ENCODE data around the gene LOX.
"Not testable (repeated sequence)": the region's sequence is repeated elsewhere in the genome, so short reads cannot be mapped to it uniquely, and the experiment has no call there.

LOX gene

DNA sequence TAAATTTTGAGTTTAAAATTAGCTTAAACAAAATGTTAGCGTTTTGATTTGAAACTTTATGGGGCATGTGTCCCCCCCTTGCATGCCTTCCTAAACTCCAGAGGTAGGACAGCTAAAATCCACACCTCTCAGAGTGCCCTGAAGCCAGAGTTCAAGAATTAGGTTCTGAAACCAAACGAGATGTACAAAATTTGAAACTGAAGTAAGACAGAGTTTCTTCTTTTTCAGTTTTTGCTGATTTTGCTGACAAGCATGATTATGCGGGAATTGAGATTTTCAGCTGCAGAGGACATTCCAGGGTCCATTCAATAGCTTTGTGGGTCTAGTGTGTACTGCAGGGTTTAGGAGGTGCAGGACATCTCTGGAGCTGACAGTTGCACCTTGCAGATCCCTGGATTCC, 17.1 kb upstream of the LOX start:
- no peak for DNase-seq

DNA sequence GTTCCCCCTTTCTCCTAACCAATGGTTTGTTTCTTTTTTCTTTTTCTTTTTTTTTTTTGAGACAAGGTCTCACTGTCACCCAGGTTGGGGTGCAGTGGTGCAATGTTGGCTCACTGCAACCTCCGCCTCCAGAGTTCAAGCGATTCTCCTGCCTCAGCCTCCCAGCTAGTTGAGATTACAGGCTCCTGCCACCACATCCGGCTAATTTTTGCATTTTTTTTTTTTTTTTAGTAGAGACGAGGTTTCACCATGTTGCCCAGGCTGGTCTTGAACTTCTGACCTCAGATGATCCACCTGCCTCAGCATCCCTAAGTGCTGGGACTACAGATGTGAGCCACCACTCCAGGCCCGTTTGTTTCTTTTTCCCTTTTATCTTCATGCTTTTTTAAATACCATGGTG, 16.2 kb upstream of the LOX start:
- not testable (repeated sequence) for DNase-seq

DNA sequence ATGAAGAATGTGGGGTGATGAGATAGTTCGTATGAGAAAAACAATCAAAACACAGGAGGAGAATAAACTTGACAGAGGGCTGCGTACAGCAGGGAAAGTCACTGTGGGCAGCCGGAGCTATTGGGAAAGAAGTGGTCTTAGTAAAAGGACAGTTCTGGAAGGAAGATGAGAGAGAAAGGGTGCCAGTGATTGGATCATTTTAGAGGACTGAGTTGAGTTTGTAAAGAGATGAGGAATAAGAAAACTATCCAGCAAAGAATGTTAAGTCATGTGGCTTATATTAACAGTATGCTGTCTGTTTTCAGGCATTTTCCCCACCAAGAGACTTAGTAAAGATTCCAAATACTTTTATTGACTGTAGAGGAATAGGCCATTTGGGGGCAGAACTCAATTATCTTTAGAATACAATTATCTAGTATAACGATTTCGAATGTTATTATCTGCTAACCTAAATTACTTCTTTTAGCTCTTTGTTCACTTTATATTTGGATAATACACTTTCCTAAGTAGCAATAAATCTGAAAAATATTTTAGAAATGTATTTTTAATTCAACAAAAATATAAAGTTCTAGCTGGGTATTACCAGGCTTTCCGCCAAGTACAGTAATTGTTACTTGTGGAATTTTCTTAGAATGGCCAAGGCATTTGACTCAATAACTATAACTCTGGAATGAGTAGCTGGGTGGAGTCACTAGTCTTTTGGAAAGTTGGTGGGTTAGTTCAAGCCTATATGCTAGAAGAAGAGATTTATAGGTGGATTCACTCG, 15.5 kb upstream of the LOX start:
- DNase-seq, result no peak

DNA sequence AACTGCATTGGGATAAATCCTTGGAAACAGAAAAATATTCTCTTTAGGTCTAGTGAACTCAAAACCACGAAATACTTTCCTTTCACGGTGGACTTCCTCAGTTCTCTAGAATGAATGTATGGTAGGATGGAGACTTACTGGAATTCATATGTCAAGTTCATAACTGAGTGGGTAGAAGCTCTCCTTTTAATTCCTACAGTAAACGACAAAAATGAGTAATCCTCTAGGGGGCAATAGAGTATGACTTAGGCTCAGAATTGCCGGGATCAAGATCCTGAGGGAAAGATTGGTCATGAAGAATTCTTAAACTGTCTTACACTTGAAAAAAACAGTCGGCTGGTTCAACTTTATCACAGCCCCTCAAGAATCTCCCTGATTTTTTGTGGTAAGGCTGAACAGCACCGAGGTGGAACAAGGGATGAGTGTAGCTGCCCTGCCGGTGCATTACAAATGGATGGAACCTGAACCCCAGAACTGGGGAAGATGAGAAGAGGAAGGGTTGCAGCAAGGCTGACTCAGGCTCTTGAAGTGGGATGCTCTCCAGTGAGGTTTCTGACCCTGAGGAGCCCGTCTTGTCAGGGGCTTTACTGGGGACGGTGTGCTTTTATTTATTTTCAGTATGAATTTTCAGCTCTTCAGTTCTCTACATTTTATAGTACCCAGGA, 14.0 kb upstream of the LOX start:
- no peak for DNase-seq

DNA sequence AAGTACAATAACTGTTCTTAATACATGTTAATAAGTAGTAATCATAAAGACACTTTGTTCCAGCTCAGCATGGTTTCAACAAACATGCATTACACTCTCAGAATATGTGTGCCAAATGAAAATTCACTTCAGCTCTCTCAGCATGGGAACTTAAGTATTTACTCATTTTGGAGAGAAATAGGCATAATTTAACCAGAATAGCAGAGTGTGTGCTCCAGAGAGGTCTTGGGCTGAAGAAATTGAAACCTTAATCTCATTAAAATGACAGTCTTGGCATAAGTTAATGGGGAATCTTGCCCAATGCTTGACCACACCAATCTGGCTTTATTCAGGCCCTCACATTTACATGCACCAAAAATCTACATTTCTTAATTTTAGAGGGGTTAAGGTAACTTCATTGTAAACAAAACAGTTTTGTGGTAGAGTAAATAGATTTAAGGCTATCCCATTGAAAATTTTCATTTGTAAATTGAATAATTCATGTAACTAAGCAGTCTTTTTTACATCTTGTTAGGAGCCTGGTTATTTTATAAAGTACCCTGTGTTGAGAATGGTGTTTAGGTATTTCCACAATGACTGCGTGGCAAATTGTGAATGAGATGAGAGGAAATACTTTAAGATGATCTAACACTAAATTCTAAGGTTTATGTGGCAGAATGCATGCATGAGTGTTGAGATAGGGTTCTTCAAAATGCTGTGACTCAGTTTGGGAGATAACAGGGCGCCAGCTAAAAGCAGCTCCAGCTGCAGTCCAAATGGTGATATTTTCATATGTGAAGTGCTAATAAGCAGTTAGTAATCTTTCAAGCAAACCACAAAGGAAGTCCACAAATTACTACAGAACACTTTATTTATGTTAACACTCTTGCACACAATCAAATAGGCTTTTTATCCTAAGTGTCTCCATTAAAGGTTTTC, 11.3 kb upstream of the LOX start:
- no peak for DNase-seq

DNA sequence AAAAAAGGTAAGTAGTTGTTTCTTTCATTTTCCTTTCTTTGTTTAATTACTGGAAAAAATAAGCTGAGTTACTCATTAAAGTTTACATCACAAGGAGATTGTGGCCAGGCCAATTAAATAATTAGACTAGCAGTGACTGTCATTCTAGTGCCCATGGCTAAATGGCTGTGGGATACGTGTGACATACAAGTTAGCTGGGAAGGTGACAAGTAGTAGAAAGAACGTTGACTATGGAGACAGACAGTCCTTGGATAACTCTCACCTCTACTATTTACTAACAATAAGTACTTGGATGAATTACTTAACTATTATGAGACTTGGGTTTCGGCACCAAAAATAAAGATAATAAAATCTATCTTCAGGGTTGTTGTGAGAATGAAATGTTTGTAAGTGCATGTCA, 7.0 kb upstream of the LOX start:
- no peak for DNase-seq

DNA sequence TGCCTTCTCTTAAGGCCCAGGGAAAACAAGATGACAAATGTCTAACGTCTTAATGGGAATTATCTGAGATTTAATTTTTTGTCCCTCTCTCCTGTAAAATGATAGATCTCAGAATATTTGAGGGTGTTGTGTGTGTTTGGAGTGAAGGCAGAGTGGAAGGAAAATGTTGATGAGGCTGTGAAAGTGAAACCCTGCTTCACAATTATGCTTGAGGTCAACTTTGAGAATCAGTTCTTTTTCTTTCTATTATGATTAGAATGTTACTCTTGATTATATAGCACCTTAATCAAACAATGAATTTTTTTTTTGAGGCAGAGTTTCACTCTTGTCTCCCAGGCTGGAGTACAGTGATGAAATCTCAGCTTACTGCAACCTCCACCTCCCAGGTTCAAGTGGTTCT, 5.5 kb upstream of the LOX start:
- no peak for DNase-seq

DNA sequence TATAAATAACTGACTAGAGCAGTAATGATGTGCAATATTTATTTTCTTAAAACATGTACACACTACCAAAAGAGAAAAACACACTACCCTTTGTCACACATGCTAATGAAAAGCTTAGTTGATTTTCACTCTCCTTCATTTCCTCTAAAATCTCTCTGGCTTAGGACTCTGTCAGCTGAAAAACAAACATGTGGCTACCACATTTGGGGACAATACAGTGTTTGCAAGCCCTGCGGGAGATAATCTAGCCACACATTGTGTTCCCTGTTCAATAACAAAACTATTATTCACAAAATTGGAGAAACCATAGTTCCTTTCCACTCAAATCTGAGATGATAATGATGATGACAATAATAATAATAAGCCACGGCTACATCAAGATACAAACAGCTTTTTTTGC, 3.5 kb upstream of the LOX start:
- DNase-seq, result no peak

DNA sequence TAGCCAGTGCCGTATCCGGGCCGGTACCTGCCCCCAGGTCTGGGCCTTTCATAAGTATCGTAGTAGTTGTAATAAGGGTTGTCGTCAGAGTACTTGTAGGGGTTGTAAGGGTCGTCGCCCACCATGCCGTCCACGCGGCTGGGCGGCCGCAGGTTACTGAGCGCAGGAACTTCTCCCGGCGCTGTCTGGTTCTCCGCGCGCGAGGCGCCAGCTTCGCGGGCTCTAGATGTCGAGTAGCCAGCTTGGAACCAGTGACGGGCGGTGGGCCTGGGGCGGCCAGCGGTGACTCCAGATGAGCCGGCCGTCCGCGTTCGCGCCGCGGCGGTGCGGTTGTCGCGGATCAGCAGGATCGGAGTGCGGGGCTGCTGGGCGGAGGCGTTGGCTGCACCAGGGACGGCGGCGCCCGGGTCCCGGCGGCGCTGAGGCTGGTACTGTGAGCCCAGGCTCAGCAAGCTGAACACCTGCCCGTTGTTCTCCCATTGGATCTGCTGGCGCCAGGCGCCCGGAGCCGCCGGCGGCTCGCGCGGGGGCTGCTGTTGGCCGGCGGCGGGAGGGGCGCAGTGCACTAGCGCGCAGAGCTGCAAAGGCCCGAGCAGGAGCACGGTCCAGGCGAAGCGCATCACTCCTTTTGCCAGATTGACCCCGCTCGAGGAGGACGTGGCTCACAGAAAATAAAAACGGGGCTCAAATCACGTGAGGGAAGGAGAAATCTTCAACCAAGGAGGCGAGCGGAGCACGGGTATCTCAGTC, 518 bp downstream of the LOX start:
- no peak for DNase-seq

DNA sequence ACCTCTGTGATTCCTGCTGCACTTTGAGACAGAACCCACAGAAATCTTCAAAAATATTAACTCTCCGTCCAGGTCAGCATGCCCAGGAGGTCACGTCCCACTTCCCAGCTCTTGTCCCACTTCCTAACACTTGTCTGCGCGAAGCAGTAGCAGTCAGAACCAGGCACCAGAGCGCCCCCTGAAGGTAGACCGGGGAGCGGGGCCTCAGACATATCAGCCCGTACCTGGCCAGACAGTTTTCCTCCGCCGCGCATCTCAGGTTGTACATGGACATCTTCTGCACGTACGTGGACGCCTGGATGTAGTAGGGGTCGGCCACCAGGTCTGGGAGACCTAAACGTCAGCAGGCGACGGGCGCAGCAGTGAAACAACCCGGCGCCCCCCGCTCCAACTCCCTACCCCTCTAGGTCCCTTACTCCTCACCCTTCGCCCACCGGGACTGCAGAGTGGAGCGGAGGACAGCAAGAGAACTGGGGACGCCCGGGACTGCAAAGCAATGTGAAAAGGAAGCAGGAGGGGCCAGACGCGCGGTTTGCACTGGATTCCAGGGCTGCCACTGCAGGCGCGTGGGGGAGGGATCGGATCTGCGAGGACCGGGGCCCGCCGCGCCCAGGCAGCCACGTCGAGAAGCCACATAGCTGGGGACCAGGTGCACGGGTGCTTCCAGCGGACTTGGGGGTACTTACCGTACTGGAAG, 1.2 kb downstream of the LOX start:
- no peak for DNase-seq

DNA sequence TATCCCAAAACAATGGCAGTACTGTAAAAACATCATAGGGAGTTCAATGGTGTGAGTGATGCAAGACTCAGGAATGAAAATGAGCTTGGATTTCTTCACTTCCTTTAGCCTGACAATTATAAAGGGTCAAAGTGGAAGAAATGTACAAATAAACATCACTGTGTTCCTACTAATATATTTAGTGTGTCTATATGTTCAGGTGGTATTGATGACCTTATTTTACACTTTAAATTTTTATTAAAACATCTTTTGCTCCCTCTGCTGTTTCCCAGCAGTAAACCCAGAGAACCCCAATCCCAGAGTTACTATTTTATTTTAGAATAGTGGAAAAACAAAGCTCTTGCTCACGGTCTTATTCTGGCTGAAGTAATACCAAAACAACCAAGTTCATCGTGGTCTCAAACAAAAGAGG, 2.0 kb downstream of the LOX start:
- no peak for DNase-seq

DNA sequence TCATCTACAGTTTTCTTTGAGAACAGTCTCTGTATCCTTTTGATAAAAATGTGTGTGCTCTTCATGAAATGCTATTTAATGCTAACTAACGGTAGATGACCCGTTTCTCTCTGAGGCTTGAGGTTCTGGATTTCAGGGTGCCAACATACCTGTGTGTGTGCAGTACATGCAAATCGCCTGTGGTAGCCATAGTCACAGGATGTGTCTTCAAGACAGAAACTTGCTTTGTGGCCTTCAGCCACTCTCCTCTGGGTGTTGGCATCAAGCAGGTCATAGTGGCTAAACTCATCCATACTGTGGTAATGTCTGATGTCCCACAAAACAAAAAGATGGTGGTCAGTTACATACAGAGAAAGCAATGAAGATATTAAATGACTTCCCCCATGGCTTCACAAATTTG, 4.2 kb downstream of the LOX start:
- no peak for DNase-seq

DNA sequence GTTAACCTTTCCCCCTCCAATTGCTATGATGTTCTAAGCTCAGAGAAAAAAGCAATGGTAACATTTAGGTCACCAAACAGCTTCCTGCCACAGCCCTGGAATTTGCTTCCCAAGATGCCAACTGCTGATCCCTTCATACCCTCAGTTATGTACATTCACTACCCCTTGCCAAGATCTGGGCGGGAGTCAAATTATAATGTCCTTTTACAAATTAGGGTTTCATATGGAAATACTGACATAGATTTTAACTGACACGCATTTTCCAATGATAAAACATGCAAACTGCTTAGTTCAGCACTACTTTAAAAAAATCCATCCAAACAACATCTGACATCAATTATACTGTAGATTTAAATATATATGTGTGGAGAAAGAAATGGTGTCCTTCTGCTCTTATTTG, 5.0 kb downstream of the LOX start:
- DNase-seq, result no peak

DNA sequence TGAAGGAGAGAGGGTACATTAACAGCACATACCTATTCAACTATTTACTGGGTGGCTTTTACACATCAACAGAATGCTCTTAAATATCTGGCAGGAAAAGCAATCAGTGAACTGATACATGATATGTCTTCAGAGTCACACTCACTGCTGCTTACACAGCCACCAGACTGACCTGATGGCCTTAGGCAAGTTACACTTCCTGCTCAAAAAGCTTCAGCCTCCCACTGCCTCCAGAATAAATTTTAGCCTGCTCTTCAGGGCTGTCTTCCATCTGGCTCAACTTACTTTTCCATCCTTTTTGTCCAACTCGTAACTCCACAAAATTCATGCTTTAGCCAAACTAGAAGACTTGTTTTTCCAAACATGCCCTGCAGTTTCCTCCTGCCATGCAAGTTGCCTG, 10.7 kb downstream of the LOX start:
- no peak for DNase-seq

DNA sequence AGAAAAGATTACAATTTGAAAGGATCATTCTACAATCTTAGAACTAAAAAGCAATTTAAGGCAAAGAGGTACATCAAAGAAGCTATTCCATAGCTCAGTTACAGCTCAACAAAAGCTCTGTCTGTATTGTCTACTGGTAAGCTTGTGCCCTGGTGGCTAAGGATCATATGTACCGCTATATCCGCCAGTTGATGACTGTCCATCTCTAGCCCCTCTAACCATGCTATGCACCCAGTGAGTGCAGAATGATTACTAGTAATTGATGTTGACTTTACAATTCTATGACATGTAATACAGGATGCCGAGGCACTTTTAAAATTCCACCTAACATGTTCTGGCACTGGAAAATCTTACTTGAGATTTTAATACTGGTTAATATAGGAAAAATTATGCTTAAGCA, 13.1 kb downstream of the LOX start:
- DNase-seq, result no peak

DNA sequence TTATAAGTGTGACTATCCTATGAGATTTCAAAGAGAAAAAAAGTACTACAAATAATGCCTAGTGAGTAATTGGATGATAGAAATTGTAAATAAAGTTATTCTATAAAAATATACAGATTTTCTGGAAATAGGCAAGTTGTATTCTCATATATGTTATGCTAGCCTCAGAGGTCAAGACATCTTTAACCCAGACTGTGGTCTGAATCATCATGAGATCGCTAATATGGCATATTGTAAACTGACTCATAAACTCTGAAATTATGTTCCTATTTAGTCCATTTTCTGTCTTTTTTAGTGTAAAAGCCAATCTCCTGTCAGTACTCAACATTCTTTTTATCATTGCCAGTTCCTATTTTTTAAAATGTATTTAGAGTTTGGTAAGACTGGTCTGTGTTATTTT, 14.2 kb downstream of the LOX start:
- no peak for DNase-seq

DNA sequence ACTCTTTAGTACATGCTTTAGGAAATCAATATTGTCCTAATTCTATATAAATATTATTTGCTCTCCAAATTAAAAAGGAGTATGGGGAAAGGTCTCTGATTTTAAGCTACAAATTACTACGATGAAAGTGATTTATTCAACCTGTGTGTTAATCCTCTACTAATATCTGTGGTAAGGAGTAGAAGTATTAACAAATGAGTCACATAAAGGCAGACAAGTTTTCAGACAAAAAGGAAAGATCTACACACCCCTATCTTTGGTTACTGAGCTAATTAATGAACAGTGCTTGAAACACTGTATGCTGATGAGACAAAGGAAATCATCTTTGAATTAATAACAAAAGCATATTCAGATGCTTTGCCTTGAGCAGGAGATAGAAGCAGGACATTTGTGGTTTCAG, 15.9 kb downstream of the LOX start:
- no peak for DNase-seq

DNA sequence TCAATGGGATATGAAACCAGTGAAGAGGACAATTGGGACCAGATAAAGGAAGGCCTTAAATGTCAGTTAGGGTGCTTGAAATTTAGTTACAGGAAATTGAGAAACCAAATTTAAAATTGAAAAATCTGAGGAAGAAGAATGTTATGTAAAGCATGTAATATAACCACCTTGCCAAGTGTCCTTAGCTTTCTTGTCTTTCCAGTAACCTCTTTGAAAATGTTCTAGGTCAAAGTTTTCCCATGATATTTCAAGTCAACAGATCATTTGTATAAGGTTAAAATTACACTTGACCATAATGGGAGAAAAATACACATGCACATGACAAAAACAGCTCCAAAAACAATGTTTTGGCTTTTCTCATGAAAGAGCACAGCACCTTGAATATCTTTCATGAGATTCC, 21.1 kb downstream of the LOX start:
- no peak for DNase-seq

DNA sequence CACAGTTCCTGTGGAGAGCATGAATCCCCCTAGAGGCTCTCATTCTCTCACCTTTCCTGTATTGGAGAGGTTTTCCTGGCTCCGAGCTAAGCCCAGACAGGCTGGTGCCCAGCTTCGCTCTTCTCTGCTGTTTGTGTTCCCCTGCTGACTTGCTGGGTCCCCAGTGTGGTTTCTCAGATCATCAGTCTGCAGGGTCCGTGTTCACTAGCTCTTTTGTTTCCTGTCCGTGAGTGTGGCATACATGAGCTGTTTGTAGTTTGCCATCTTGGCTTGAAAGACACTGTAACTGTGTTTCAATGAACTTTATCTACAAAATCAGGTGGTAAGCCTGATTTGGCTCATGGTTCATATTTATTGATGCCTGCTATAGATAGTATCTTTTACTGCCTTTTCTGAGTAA, 23.8 kb downstream of the LOX start:
- DNase-seq, result no peak

DNA sequence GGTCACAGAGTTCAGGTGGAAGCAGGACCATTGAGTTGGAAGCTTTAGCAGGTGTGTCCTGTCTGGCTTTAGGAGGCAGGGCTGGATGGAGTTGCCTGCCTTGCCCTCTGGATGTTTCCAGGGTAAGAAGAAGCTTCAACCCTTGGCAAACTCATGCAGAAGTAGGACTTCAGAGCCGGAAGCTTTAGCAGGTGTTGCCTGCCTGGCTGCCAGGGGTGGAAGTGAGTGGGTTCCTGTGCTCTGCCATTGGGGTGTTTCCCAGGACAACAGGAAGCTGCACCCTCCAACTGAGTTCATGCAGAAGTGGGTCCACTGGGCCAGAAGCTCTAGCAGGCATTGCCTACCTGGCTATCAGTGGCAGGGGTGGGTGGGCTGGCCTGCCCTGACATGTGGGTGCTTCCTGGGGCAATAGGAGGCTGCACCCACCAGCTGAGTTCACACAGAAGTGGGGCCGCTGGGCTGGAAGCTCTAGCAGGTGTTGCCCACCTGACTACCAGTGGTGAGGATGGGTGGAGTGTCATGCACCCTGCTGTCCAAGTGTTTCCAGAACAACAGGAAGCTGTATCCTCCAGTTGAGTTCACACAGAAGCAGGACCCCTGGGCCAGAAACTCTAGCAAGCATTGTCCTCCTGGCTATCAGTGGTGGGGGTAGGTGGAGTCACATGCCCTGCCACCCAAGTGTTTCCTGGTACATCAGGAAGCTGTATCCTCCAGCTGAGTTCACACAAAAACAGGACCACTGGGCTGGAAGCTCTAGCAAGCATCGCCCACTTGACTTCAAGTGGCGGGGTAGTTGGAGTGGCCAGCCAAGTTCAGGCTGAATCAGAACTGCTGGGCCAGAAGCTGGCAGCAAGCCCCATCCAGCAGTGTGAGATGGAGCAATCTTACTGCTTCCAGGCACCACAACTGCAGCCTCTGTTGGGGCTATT, 24.6 kb downstream of the LOX start:
- DNase-seq, result no peak

DNA sequence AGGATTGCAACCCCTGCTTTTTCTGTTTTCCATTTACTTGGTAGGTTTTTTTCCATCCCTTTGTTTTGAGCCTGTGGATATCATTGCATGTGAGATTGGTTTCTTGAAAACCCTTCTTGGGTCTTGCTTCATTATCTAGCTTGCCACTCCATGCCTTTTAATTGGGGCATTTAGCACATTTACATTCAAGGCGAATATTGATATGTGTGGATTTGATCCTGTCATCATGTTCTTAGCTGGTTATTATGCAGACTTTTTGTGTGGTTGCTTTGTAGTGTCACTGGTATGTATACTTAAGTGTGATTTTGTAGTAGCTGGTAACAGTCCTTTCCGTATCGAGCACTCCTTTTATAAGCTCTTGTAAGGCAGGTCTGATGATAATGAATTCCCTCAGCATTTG, 26.5 kb downstream of the LOX start:
- DNase-seq, result no peak

Data from activated effector memory CD4-positive, alpha-beta T cell treated with Interleukin-2 at 50 U/mL for 16 hours (primary cell).